HFFc6 (cell line): ENCODE measurements around the gene SRRM2. TPM values are rescaled to one million over a fixed set of nuclear protein-coding genes. Genes with fewer than 3 reads are reported as not detected.
A peak's percentile ranks its signal among the peaks of the same experiment; 100 is the strongest.

Experiments used
- DNase-seq: peaks from one replicate; pipeline ENCODE4 v3.0.0-alpha.2; 2018
- H3K27ac Mint-ChIP-seq: 2 replicates; pipeline ENCODE4 v1.8.0; 2020; ENCODE audit warnings: mild to moderate bottlenecking, mixed read lengths
- H3K27me3 Mint-ChIP-seq: 2 replicates; pipeline ENCODE4 v1.8.0; 2021; ENCODE audit warnings: mild to moderate bottlenecking, moderate library complexity, mixed read lengths; ENCODE audit not compliant: insufficient read depth
- H3K36me3 Mint-ChIP-seq: 2 replicates; pipeline ENCODE4 v1.8.0; 2021; ENCODE audit warnings: low read depth, mixed read lengths
- H3K4me1 Mint-ChIP-seq: 2 replicates; pipeline ENCODE4 v1.8.0; 2020; ENCODE audit warnings: low read depth, mixed read lengths
- H3K4me3 Mint-ChIP-seq: 2 replicates; pipeline ENCODE4 v1.8.0; 2020; ENCODE audit warnings: mild to moderate bottlenecking, moderate library complexity, mixed read lengths
- H3K9me3 Mint-ChIP-seq: 2 replicates; pipeline ENCODE4 v1.8.0; 2020; ENCODE audit warnings: mild to moderate bottlenecking, mixed read lengths
- total RNA-seq, 6 experiments: library from RNA; stranded (reverse); fragmentation: NEBNext Ultra II Directional; extraction: Animal tissue kit (Norgen Biotek cat#: 25700); gene quantifications; 2 replicates in 1 of 6; 3 replicates in 5 of 6; pipeline ENCODE4 v1.2.3, GENCODE V29; 2021
- TF ChIP-seq, protein P1 (sequence below): fragments of 200-600 bp; sonication (generic); IDR thresholded peaks from 2 replicates; pipeline ENCODE4 v1.5.0; 2021; ENCODE audit warnings: antibody characterized with exemption, mild to moderate bottlenecking

The SRRM2 gene
- total RNA-seq, 6 experiments from 2014 or later: 223 to 317 (median 269) TPM

DNA sequence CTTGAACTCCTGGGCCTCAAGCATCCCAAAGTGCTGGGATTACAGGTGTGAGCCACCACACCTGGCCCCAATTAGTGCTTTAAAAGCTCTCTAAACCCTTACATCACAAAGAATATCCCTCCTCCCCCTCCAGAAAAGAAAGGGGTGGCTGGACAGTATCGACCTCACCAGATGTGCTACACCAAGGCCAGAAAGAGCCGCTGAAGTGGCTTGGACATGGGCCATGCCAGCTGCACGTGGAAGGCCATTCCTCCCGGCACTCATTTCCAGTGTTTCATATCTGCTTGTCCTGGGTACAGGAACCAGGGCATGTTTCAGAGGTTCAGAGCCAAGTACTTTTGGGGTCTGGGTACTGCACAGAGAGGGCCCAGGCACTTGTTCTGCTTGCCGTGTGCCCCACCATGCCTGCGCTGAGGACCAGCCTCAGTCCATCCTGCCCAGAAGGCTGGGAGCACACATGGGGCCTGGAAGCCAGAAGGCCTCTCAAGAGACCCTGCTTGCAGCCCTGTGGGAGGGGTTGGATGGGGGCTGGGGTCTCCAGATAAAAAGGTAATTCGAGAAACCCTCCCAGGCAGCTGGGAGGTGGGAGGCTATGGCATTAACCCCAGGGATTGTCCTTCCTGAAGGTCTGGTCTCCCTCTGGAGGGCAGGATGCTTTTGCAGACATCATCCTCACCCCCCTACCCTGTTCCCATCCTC is 3.5 kb upstream of the SRRM2 start:
- peaks cover 14% of the 10 kb centered on the region for H3K4me1 Mint-ChIP-seq
- H3K36me3 Mint-ChIP-seq: peaks cover 26% of the 10 kb centered on the region
- H3K9me3 Mint-ChIP-seq: no peaks in the 10 kb centered on the region; the same call in 1 of the 2 replicates
- H3K27me3 Mint-ChIP-seq: peaks cover 2% of the 10 kb centered on the region
- H3K4me3 Mint-ChIP-seq: no peak overlapping the region
- H3K27ac Mint-ChIP-seq: no peak overlapping the region
- DNase-seq: no peak
- TF ChIP-seq, protein P1, sequence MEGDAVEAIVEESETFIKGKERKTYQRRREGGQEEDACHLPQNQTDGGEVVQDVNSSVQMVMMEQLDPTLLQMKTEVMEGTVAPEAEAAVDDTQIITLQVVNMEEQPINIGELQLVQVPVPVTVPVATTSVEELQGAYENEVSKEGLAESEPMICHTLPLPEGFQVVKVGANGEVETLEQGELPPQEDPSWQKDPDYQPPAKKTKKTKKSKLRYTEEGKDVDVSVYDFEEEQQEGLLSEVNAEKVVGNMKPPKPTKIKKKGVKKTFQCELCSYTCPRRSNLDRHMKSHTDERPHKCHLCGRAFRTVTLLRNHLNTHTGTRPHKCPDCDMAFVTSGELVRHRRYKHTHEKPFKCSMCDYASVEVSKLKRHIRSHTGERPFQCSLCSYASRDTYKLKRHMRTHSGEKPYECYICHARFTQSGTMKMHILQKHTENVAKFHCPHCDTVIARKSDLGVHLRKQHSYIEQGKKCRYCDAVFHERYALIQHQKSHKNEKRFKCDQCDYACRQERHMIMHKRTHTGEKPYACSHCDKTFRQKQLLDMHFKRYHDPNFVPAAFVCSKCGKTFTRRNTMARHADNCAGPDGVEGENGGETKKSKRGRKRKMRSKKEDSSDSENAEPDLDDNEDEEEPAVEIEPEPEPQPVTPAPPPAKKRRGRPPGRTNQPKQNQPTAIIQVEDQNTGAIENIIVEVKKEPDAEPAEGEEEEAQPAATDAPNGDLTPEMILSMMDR: no peak

DNA sequence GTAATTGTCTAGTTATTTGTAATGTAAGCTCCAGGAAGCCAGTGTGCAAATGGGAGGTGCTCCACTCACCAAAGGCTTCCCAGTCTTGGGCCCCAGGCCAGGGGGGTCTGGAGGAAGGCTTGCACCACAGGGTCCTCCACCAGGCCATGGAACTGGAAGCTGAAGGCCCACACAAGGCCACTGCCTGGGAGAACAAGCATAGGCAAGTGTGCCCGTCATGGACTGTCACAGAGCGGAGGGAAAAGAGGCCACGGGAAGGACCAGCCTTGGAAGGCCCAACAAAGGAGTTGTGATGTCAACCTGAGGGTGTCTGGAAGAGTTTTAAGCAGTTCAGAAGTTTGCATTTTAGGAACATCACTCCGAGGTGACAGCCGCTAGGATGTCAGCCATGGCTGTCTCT is 3.0 kb upstream of the SRRM2 start:
- TF ChIP-seq, protein P1: no peak
- no peaks in the 10 kb centered on the region; the same call in 1 of the 2 replicates for H3K9me3 Mint-ChIP-seq
- no peak overlapping the region for H3K27ac Mint-ChIP-seq
- H3K27me3 Mint-ChIP-seq: peaks cover 3% of the 10 kb centered on the region
- peaks cover 32% of the 10 kb centered on the region for H3K36me3 Mint-ChIP-seq
- H3K4me1 Mint-ChIP-seq: peaks cover 20% of the 10 kb centered on the region
- no peak for DNase-seq
- no peak overlapping the region for H3K4me3 Mint-ChIP-seq

DNA sequence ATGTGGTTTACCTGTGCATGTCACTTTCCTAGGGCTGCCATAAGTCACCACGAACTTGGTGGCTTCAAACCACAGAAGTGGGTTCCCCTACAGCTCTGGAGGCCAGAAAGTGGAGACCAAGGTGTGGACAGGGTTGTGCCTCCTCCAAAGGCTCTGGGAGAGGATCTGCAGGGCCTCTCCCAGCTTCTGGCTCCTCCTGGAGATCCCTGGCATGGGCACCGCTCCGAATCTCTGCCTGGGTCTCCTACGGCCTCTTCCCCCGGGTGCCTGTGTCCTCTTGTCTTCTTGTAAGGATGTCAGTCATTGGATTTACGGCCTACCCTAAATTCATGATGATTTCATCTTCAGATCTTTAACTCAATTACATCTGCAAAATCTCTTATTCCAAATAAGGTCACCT is 2.5 kb upstream of the SRRM2 start:
- peaks cover 3% of the 10 kb centered on the region for H3K27me3 Mint-ChIP-seq
- peaks cover 37% of the 10 kb centered on the region for H3K36me3 Mint-ChIP-seq
- peaks cover 24% of the 10 kb centered on the region for H3K4me1 Mint-ChIP-seq
- TF ChIP-seq, protein P1: no peak
- H3K27ac Mint-ChIP-seq: no peak overlapping the region
- H3K4me3 Mint-ChIP-seq: no peak overlapping the region
- H3K9me3 Mint-ChIP-seq: no peaks in the 10 kb centered on the region; the same call in 1 of the 2 replicates
- no peak for DNase-seq

DNA sequence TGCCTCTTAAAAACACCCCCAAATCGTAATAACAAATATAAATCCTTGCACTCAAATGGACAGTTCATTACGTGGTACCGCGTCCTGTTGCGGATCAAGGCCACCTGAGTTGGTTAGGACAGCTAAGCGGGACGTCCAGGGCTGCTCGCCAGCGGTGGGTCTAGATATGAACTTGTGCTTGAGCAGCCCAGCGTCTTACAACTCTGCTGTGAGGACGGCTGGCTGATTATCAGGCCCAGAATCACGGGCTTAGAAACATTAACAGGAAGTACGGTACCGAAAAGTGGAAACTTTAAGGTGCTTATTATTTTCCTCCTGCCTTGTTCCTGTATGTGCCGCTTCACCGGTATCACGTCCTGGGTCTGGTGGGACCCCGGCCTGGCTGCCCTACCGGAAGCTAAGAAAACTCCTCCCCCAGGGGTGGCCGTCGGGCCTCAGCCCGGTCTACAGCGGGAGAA is 832 bp upstream of the SRRM2 start:
- peaks cover 50% of the 10 kb centered on the region for H3K36me3 Mint-ChIP-seq
- DNase-seq: no peak
- no peaks in the 10 kb centered on the region; the same call in 1 of the 2 replicates for H3K9me3 Mint-ChIP-seq

DNA sequence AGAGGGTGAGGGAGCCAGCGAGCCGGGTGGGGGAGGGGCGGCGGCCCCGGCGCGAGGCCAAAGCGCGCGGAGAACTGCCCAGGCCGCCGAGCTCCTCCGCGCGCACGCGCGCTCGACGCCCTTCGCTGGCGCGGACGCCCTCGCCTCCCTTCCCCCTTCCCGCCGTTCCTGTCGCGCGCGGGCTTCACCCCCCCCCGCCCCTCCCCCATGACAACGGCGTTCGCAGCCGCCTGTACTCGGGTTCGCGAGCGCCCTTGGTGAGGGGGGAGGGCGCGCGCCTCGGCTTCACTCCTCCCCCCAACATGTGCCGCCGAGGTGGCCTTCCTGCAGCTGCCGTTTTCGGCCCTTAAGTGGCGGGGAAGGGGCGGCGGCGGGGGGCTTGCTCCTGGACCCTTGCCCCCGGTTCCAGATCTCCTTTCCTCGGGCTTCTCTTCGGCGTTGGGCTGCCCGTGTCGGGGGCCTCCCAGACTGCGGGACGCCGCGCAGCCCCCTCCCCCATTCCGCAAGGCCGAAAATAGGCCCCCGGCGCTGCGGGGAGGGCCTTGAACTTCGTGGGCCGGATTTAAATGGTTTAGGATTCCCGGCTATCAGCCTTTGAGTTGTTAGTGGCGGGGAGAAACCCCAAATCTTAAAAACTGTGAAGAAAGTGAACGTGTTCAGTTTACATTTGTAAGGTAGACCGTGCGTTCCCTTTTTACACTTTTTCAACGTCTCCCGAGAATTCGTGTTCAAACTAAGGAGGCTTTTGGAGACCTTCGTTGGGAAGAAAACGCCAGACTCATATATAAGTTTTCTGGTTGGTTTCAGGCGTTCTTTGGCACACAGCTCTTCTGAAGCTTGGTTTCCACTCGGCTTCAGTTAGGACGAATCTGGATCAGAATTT is 653 bp downstream of the SRRM2 start:
- peak overlapping the region; percentile 99 for H3K27ac Mint-ChIP-seq
- TF ChIP-seq, protein P1: no peak
- peak; percentile 61 for DNase-seq
- peaks cover 5% of the 10 kb centered on the region for H3K27me3 Mint-ChIP-seq
- peaks cover 52% of the 10 kb centered on the region for H3K4me1 Mint-ChIP-seq
- peak overlapping the region; percentile 92 for H3K4me3 Mint-ChIP-seq
- peaks cover 65% of the 10 kb centered on the region for H3K36me3 Mint-ChIP-seq
- no peaks in the 10 kb centered on the region; the same call in 1 of the 2 replicates for H3K9me3 Mint-ChIP-seq

More for the DNA sequence above, 832 bp upstream of the SRRM2 start:
- H3K27ac Mint-ChIP-seq: peak overlapping the region; percentile 99
- H3K4me1 Mint-ChIP-seq: peaks cover 41% of the 10 kb centered on the region
- peaks cover 3% of the 10 kb centered on the region for H3K27me3 Mint-ChIP-seq
- TF ChIP-seq, protein P1: no peak
- peak overlapping the region; percentile 92 for H3K4me3 Mint-ChIP-seq
